IMR-90 (cell line): ENCODE measurements around the gene PHACTR3. TPM values are rescaled to one million over a fixed set of nuclear protein-coding genes. Genes with fewer than 3 reads are reported as not detected.
A peak's percentile ranks its signal among the peaks of the same experiment; 100 is the strongest.

Experiments used
- ATAC-seq: fragments of 200-7000 bp; cut with Tn5 transposase; 2 replicates; pipeline ENCODE4 v1.9.1; 2020; ENCODE audit warnings: low read depth, mild to moderate bottlenecking, moderate library complexity
- BruUV-seq: library from RNA; stranded (reverse); fragments of 400-500 nt; replicated peaks from 2 replicates; lab custom pipeline; 2021; lab: Mats Ljungman, UMichigan
- CTCF ChIA-PET: fragments of 300-600 bp; formaldehyde crosslinking; extraction: SDS; loops from one replicate; lab custom pipeline; 2021; ENCODE audit warnings: antibody characterized with exemption; lab: Yijun Ruan, JAX
- POLR2A ChIA-PET: fragments of 300-600 bp; sonication (Branson Sonifier 250); formaldehyde crosslinking; loops from one replicate; lab custom pipeline; 2022; ENCODE audit warnings: antibody characterized with exemption; ENCODE audit not compliant: unreplicated experiment; lab: Charles Lee
- DNase-seq: peaks from one replicate; pipeline ENCODE4 v3.0.0; 2013
- H2AFZ ChIP-seq: replicated peaks from 2 replicates; pipeline ENCODE3; 2013; ENCODE audit warnings: low read length, mild to moderate bottlenecking; ENCODE audit not compliant: poor library complexity
- H2AK5ac ChIP-seq: 2 replicates; pipeline ENCODE4 v1.6.1; 2013; ENCODE audit warnings: low read depth, low read length, inconsistent platforms
- H2AK9ac ChIP-seq: replicated peaks from 2 replicates; pipeline ENCODE3; 2013; ENCODE audit warnings: mild to moderate bottlenecking, low read depth, low read length, moderate library complexity; ENCODE audit not compliant: poor library complexity
- H2BK120ac ChIP-seq: 2 replicates; pipeline ENCODE4 v1.6.1; 2013; ENCODE audit warnings: low read depth, low read length, inconsistent platforms
- H2BK15ac ChIP-seq: 3 replicates; pipeline ENCODE4 v1.6.1; 2013; ENCODE audit warnings: low read depth, low read length, inconsistent platforms
- H2BK20ac ChIP-seq: 2 replicates; pipeline ENCODE4 v1.6.1; 2013; ENCODE audit warnings: low read depth, mild to moderate bottlenecking, inconsistent platforms, low read length, moderate library complexity
- H2BK5ac ChIP-seq: 2 replicates; pipeline ENCODE4 v1.6.1; 2013; ENCODE audit warnings: mild to moderate bottlenecking, low read depth, low read length, inconsistent platforms; ENCODE audit not compliant: poor library complexity, severe bottlenecking
- H3K14ac ChIP-seq: replicated peaks from 2 replicates; pipeline ENCODE4 v1.6.1; 2013; ENCODE audit warnings: low read depth, low read length, inconsistent platforms
- H3K18ac ChIP-seq: 2 replicates; pipeline ENCODE4 v1.6.1; 2013; ENCODE audit warnings: low read depth, low read length, control low read depth
- H3K23ac ChIP-seq: 2 replicates; pipeline ENCODE4 v1.6.1; 2013; ENCODE audit warnings: low read depth, low read length, inconsistent platforms
- H3K27ac ChIP-seq: 2 replicates; pipeline ENCODE4 v1.5.1; 2013; ENCODE audit warnings: mild to moderate bottlenecking, control low read depth, low read length; ENCODE audit not compliant: insufficient read depth
- H3K27me3 ChIP-seq: 2 replicates; pipeline ENCODE4 v1.6.1; 2013; ENCODE audit warnings: low read length; ENCODE audit not compliant: control insufficient read depth, insufficient read depth
- H3K36me3 ChIP-seq: 2 replicates; pipeline ENCODE4 v1.6.1; 2013; ENCODE audit warnings: low read length, mixed read lengths; ENCODE audit not compliant: control insufficient read depth, insufficient read depth
- H3K4ac ChIP-seq: 2 replicates; pipeline ENCODE4 v1.6.1; 2013; ENCODE audit warnings: low read depth, low read length, inconsistent platforms
- H3K4me1 ChIP-seq: 2 replicates; pipeline ENCODE4 v1.6.1; 2013; ENCODE audit warnings: low read length, mixed read lengths; ENCODE audit not compliant: control insufficient read depth, insufficient read depth
- H3K4me2 ChIP-seq: 2 replicates; pipeline ENCODE4 v1.6.1; 2013; ENCODE audit warnings: low read depth, mild to moderate bottlenecking, control low read depth, low read length, moderate library complexity
- H3K4me3 ChIP-seq: 2 replicates; pipeline ENCODE4 v1.5.1; 2013; ENCODE audit warnings: low read depth, mild to moderate bottlenecking, control low read depth, low read length, moderate library complexity; ENCODE audit not compliant: insufficient read depth
- H3K56ac ChIP-seq: 2 replicates; pipeline ENCODE4 v1.6.1; 2013; ENCODE audit warnings: low read length, inconsistent platforms; ENCODE audit not compliant: insufficient read depth; ENCODE audit errors: extremely low read depth
- H3K79me1 ChIP-seq, 2 experiments: 2 replicates each; pipeline ENCODE4 v1.6.1; 2013; ENCODE audit warnings: low read length in 2 of 2, inconsistent platforms in 1 of 2, low read depth in 1 of 2
- H3K9ac ChIP-seq: 2 replicates; pipeline ENCODE4 v1.6.1; 2013; ENCODE audit warnings: low read depth, low read length, control low read depth
- H3K9me1 ChIP-seq: 2 replicates; pipeline ENCODE4 v1.6.1; 2013; ENCODE audit warnings: low read length, inconsistent platforms; ENCODE audit not compliant: insufficient read depth
- H3K9me3 ChIP-seq: 2 replicates; pipeline ENCODE4 v1.6.1; 2013; ENCODE audit warnings: low read length; ENCODE audit not compliant: control insufficient read depth, insufficient read depth
- H4K20me1 ChIP-seq: 2 replicates; pipeline ENCODE4 v1.6.1; 2013; ENCODE audit warnings: low read length, inconsistent platforms; ENCODE audit not compliant: insufficient read depth
- H4K5ac ChIP-seq: 2 replicates; pipeline ENCODE4 v1.6.1; 2013; ENCODE audit warnings: mild to moderate bottlenecking, low read depth, low read length, control low read depth
- H4K8ac ChIP-seq, 2 experiments: 2 replicates each; pipeline ENCODE4 v1.6.1; 2013; ENCODE audit warnings: low read depth in 2 of 2, low read length in 2 of 2, control low read depth in 1 of 2, inconsistent platforms in 1 of 2
- H4K91ac ChIP-seq: 2 replicates; pipeline ENCODE4 v1.6.1; 2013; ENCODE audit warnings: low read depth, low read length, inconsistent platforms; ENCODE audit not compliant: insufficient read depth
- BHLHE40 ChIP-seq: fragments of 150-350 bp; IDR thresholded peaks from 2 replicates; pipeline ENCODE4 v1.6.1; 2016; ENCODE audit warnings: mild to moderate bottlenecking, low read depth, low read length
- CEBPB ChIP-seq: IDR thresholded peaks from 2 replicates; pipeline ENCODE4 v1.6.1; 2012; ENCODE audit warnings: low read depth, low read length, improper control_type of control experiment
- ELK1 ChIP-seq: fragments of 150-350 bp; IDR thresholded peaks from 2 replicates; pipeline ENCODE4 v1.6.1; 2016; ENCODE audit warnings: low read depth, mild to moderate bottlenecking, low read length, moderate library complexity, borderline replicate concordance
- FOS ChIP-seq: fragments of 150-350 bp; IDR thresholded peaks from 2 replicates; pipeline ENCODE4 v1.6.1; 2016; ENCODE audit warnings: low read depth, low read length
- MAFK ChIP-seq: IDR thresholded peaks from 2 replicates; pipeline ENCODE4 v1.6.1; 2012; ENCODE audit warnings: low read depth, low read length, improper control_type of control experiment
- MAZ ChIP-seq: IDR thresholded peaks from 2 replicates; pipeline ENCODE4 v1.6.1; 2012; ENCODE audit warnings: low read depth, mild to moderate bottlenecking, low read length, improper control_type of control experiment, moderate library complexity, borderline replicate concordance
- MXI1 ChIP-seq: IDR thresholded peaks from 2 replicates; pipeline ENCODE4 v1.6.1; 2012; ENCODE audit warnings: low read depth, mild to moderate bottlenecking, low read length, moderate library complexity, borderline replicate concordance
- POLR2A ChIP-seq: IDR thresholded peaks from 2 replicates; pipeline ENCODE4 v1.6.1; 2012; ENCODE audit warnings: mild to moderate bottlenecking, low read depth, low read length
- RAD21 ChIP-seq: IDR thresholded peaks from 2 replicates; pipeline ENCODE4 v1.6.1; 2012; ENCODE audit warnings: low read length, improper control_type of control experiment
- RCOR1 ChIP-seq: IDR thresholded peaks from 2 replicates; pipeline ENCODE4 v1.6.1; 2012; ENCODE audit warnings: mild to moderate bottlenecking, low read length, improper control_type of control experiment; ENCODE audit not compliant: insufficient replicate concordance
- RFX5 ChIP-seq: IDR thresholded peaks from 2 replicates; pipeline ENCODE4 v1.8.0; 2012; ENCODE audit warnings: low read depth, mild to moderate bottlenecking, low read length, moderate library complexity
- WGBS, 2 experiments: methylation state at CpG; one replicate each; pipeline versions ENCODE4 v1.1.5 to v1.1.7; 2013; ENCODE audit warnings: missing lambda C conversion rate in 2 of 2; ENCODE audit not compliant: insufficient read length in 1 of 2; ENCODE audit errors: extremely low coverage in 2 of 2; 5-methylcytosine and 5-hydroxymethylcytosine counted together
- dilution Hi-C: fragments of 300-500 bp; cut with HindIII; formaldehyde crosslinking; loops from one replicate; pipeline ENCODE4 v1.14.3; 2018; ENCODE audit warnings: low sequenced_read_pairs; ENCODE audit not compliant: unreplicated experiment
- in situ Hi-C: fragments of 300-500 bp; cut with MboI; formaldehyde crosslinking; loops from 3 replicates; pipeline ENCODE4 v1.14.3; 2019; ENCODE audit warnings: low sequenced_read_pairs, inconsistent platforms, mixed read lengths
- intact Hi-C: fragments of 100-400 bp; cut with micrococcal nuclease; formaldehyde crosslinking; loops from 2 replicates; pipeline ENCODE4 v1.10.0; 2022
- polyA plus RNA-seq, 3 experiments: library from polyadenylated mRNA; depleted of rRNA; stranded (reverse); fragments of >200 nt; gene quantifications; 2 replicates each; pipeline ENCODE4 v1.2.3, GENCODE V29; 2012; ENCODE audit warnings: low replicate concordance in 1 of 3
- total RNA-seq: library from RNA; depleted of rRNA; stranded (reverse); fragments of >200 nt; gene quantifications from 2 replicates; pipeline ENCODE4 v1.2.3, GENCODE V29; 2012
- TF ChIP-seq, protein P1 (sequence below): fragments of 150-350 bp; IDR thresholded peaks from 2 replicates; pipeline ENCODE4 v1.6.1; 2017; ENCODE audit warnings: mild to moderate bottlenecking, antibody characterized with exemption, low read length, low read depth
- TF ChIP-seq, protein P2 (sequence below): conservative IDR thresholded peaks from 2 replicates; pipeline ENCODE4 v1.5.1; 2012; ENCODE audit warnings: mild to moderate bottlenecking, low read depth, low read length, improper control_type of control experiment

Gene PHACTR3
- total and polyA plus RNA-seq, 2 of the 4 experiments (the other 2 are of a cell fraction): not detected

DNA sequence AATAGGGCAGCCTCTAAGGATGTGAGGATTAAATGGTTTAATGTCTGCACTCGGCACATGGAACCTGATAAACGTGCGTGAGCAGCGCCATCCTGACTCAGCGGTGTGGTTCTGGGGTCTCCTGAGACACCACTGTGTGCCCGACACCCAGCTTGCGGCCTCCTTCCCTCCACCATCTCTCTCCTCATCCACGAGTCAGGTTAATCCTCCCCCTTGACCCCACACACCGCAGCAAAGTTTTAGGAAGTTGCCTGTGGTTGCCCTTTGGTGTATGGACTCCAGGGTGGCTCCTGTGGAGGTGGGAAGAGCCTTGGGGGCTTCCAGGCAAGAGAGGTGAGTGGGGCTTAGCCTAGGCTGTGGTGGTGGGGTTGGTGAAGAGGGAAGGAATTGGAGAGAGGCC is 68.2 kb downstream of the PHACTR3 start:
- Histone ChIP-seq H2AK9ac (no peak overlapping the region), H3K27ac (no peak overlapping the region), H3K18ac (no peak overlapping the region), H3K9me1 (no peaks in the 10 kb centered on the region), H3K23ac (no peak overlapping the region), H4K8ac (no peak overlapping the region), H2BK15ac (no peak overlapping the region), H2AFZ (peak overlapping the region; percentile 11), H3K36me3 (no peaks in the 10 kb centered on the region), H3K9ac (no peak overlapping the region), H3K4ac (no peak overlapping the region), H2BK120ac (no peak overlapping the region), H4K20me1 (no peaks in the 10 kb centered on the region), H3K4me3 (no peak overlapping the region), H3K4me1 (no peaks in the 10 kb centered on the region), H3K9me3 (peaks cover 43% of the 10 kb centered on the region), H4K91ac (no peak overlapping the region), H4K5ac (no peak overlapping the region), H2BK5ac (no peak overlapping the region), H2BK20ac (no peak overlapping the region), H3K14ac (no peak overlapping the region), H3K27me3 (no peaks in the 10 kb centered on the region), H2AK5ac (no peak overlapping the region), H3K79me1 (no peaks in the 10 kb centered on the region), H3K4me2 (no peak overlapping the region), H3K56ac (no peak overlapping the region)
- intact Hi-C loops (no loop called here), dilution Hi-C loops (no loop called here), in situ Hi-C loops (no loop called here)
- TF ChIP-seq POLR2A (no peak), MXI1 (no peak), BHLHE40 (no peak), FOS (no peak), ELK1 (no peak), MAFK (no peak), RCOR1 (no peak), MAZ (no peak), RFX5 (no peak), CEBPB (no peak), RAD21 (no peak)
- TF ChIP-seq, protein P1, sequence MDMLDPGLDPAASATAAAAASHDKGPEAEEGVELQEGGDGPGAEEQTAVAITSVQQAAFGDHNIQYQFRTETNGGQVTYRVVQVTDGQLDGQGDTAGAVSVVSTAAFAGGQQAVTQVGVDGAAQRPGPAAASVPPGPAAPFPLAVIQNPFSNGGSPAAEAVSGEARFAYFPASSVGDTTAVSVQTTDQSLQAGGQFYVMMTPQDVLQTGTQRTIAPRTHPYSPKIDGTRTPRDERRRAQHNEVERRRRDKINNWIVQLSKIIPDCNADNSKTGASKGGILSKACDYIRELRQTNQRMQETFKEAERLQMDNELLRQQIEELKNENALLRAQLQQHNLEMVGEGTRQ: no peak
- TF ChIP-seq, protein P2, sequence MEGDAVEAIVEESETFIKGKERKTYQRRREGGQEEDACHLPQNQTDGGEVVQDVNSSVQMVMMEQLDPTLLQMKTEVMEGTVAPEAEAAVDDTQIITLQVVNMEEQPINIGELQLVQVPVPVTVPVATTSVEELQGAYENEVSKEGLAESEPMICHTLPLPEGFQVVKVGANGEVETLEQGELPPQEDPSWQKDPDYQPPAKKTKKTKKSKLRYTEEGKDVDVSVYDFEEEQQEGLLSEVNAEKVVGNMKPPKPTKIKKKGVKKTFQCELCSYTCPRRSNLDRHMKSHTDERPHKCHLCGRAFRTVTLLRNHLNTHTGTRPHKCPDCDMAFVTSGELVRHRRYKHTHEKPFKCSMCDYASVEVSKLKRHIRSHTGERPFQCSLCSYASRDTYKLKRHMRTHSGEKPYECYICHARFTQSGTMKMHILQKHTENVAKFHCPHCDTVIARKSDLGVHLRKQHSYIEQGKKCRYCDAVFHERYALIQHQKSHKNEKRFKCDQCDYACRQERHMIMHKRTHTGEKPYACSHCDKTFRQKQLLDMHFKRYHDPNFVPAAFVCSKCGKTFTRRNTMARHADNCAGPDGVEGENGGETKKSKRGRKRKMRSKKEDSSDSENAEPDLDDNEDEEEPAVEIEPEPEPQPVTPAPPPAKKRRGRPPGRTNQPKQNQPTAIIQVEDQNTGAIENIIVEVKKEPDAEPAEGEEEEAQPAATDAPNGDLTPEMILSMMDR: no peak
- ChIA-PET POLR2A (no interaction called here), CTCF (no interaction called here)
- no peak for DNase-seq
- BruUV-seq: no TSS peak
- no peak for ATAC-seq
- WGBS, 2 experiments: no CpG with 5 or more reads among the region's 9 CpGs
